Measurements from ENCODE around the gene DENND2C.

The DENND2C gene

DNA sequence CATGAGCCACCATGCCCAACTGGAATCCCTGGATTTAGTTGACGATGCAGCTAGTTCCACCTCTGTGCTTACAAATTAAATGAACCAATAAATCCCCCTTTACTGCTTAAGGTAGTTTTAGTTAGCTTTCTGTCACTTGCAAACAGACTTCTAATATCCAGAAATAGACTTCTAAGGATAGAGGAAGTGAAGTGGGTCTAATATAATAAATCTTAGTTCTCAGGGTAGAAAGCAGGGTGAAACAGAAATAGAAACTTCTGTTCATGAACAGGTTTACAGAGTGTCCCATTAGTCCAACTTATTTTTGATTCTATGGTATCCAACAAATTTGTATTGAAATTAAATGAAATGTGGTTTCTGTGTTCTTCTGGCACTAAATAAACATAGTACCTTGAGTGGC is 108.5 kb downstream of the DENND2C start:
- no peaks in the 10 kb centered on the region for H3K9me3 ChIP-seq
- H3K27me3 ChIP-seq = no peaks in the 10 kb centered on the region
- TF ChIP-seq, protein P1, sequence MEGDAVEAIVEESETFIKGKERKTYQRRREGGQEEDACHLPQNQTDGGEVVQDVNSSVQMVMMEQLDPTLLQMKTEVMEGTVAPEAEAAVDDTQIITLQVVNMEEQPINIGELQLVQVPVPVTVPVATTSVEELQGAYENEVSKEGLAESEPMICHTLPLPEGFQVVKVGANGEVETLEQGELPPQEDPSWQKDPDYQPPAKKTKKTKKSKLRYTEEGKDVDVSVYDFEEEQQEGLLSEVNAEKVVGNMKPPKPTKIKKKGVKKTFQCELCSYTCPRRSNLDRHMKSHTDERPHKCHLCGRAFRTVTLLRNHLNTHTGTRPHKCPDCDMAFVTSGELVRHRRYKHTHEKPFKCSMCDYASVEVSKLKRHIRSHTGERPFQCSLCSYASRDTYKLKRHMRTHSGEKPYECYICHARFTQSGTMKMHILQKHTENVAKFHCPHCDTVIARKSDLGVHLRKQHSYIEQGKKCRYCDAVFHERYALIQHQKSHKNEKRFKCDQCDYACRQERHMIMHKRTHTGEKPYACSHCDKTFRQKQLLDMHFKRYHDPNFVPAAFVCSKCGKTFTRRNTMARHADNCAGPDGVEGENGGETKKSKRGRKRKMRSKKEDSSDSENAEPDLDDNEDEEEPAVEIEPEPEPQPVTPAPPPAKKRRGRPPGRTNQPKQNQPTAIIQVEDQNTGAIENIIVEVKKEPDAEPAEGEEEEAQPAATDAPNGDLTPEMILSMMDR (IDR thresholded peaks at IDR 0.05) = no peak
- peaks cover 6% of the 10 kb centered on the region for H3K36me3 ChIP-seq
- peaks cover 10 to 23% of the 10 kb centered on the region in 2 experiments for H3K4me1 ChIP-seq (ENCODE audit: control insufficient read depth in 1 of 2, insufficient read depth in 1 of 2, low read depth in 1 of 2, low read length in 1 of 2)
- no peak overlapping the region for H3K4me3 ChIP-seq (ENCODE audit: low read depth in 1 of 2, low read length in 1 of 2)
- no peak overlapping the region for H3K27ac ChIP-seq

DNA sequence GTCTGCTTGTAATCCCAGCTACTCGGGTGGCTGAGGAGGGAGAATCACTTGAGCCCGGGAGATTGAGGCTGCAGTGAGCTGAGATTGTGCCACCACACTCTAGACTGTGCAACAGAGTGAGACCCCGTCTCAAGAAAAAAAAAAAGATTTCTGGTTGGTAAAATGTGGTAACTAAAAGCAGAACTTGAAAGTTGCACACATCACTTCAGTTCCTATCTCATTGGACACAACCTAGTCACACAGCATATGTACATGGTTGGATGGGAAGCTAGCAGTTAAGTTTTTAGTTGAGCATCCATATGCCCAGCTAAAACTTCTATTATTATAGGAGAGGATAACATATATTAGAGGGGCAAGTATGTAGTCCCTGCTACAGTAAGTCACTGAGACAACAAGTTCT is 110.5 kb downstream of the DENND2C start:
- peak overlapping the region in 1 of 2 experiments; percentile 22 for H3K4me3 ChIP-seq (ENCODE audit: low read depth in 1 of 2, low read length in 1 of 2)
- TF ChIP-seq, protein P1 (IDR thresholded peaks at IDR 0.05) = no peak
- H3K9me3 ChIP-seq = no peaks in the 10 kb centered on the region
- H3K36me3 ChIP-seq = no peaks in the 10 kb centered on the region
- no peaks in the 10 kb centered on the region for H3K27me3 ChIP-seq
- H3K4me1 ChIP-seq (ENCODE audit: control insufficient read depth in 1 of 2, insufficient read depth in 1 of 2, low read depth in 1 of 2, low read length in 1 of 2) = peaks cover 10 to 23% of the 10 kb centered on the region in 2 experiments
- peak overlapping the region; percentile 60 for H3K27ac ChIP-seq

DNA sequence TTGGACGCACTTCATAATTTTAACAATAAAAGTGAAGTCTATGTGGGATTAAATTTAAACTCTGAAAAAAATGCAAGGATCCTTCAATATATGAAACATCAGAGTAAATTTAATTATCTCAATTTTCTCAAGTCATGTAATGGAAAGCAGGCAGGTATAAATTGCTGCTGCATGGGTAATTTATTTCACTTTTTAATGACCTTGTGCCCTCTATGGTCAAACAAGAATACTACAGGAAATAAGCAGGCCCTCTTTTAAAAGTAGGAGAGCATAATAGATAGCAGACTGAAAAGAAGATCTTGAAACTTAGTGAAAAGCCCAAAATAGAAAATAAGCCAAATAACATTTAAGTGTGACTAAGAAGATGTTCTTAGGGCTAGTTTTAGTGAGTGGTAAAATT is 111.3 kb downstream of the DENND2C start:
- H3K36me3 ChIP-seq = no peaks in the 10 kb centered on the region
- no peaks in the 10 kb centered on the region for H3K9me3 ChIP-seq
- TF ChIP-seq, protein P1 (IDR thresholded peaks at IDR 0.05) = peak; percentile 19
- H3K4me3 ChIP-seq (ENCODE audit: low read depth in 1 of 2, low read length in 1 of 2) = no peak overlapping the region
- peaks cover 10 to 23% of the 10 kb centered on the region in 2 experiments for H3K4me1 ChIP-seq (ENCODE audit: control insufficient read depth in 1 of 2, insufficient read depth in 1 of 2, low read depth in 1 of 2, low read length in 1 of 2)
- H3K27ac ChIP-seq = no peak overlapping the region
- no peaks in the 10 kb centered on the region for H3K27me3 ChIP-seq

DNA sequence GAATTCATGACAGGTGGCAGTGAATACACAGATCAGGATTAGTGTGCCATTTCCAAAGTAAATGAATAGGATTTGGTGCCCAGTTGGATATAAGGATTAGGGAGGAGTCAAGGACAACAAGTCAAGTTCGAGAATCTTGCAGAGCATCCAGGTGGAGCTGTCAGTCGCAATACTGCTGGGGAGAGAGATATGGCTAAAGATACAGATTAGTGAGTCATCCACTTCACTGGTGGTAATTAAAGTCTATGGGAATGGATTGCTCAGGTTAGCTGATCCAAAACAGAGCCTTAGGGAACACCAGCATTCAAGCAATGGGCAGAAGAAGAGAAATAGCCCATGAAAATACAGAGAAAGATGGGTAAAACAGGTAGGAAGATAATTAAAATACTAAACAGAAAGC is 115.3 kb downstream of the DENND2C start:
- TF ChIP-seq, protein P1 (IDR thresholded peaks at IDR 0.05) = no peak
- Histone ChIP-seq H3K27ac (no peak overlapping the region), H3K36me3 (no peaks in the 10 kb centered on the region), H3K9me3 (no peaks in the 10 kb centered on the region), H3K4me1 (ENCODE audit: control insufficient read depth in 1 of 2, insufficient read depth in 1 of 2, low read depth in 1 of 2, low read length in 1 of 2) (peaks cover 6 to 11% of the 10 kb centered on the region in 2 experiments), H3K4me3 (ENCODE audit: low read depth in 1 of 2, low read length in 1 of 2) (no peak overlapping the region), H3K27me3 (no peaks in the 10 kb centered on the region)

DNA sequence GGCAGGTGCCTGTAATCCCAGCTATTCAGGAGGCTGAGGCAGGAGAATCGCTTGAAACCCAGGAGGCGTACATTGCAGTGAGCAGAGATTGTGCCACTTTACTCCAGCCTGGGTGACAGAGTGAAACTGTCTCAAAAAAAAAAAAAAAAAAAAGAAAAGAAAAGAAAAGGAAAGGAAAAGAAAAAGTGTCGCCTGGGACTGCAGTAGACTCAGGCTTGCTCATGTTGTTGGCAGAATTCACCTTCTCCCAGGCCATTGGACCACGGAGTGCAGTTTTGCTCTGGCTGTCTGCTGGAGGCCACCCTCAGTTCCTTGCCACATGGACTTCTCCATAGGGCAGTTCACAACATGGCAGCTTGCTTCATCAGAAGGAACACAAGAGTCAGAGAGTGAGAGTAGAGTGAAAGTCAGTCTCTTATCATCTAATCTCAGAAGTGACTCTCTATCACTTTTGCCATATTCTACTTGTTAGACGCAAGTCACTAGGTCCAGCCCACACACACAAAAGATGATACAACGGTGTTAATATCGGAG is 117.7 kb downstream of the DENND2C start:
- Histone ChIP-seq H3K4me3 (ENCODE audit: low read depth in 1 of 2, low read length in 1 of 2) (no peak overlapping the region), H3K27me3 (no peaks in the 10 kb centered on the region), H3K36me3 (no peaks in the 10 kb centered on the region), H3K27ac (no peak overlapping the region), H3K4me1 (ENCODE audit: control insufficient read depth in 1 of 2, insufficient read depth in 1 of 2, low read depth in 1 of 2, low read length in 1 of 2) (peaks cover 15 to 21% of the 10 kb centered on the region in 2 experiments), H3K9me3 (no peaks in the 10 kb centered on the region)
- TF ChIP-seq, protein P1 (IDR thresholded peaks at IDR 0.05) = no peak
